HepG2 (cell line): Measurements from ENCODE around the gene SLC25A19. TPM values are rescaled to one million over a fixed set of nuclear protein-coding genes. Genes with fewer than 3 reads are reported as not detected.

ENCODE experiments used
- ATAC-seq: fragments of 200-7000 bp; cut with Tn5 transposase; 3 replicates; pipeline ENCODE4 v1.9.1; 2020; ENCODE audit warnings: mild to moderate bottlenecking, moderate library complexity
- BruUV-seq: library from RNA; stranded (reverse); fragments of 400-500 nt; replicated peaks from 2 replicates; lab custom pipeline; 2021; lab: Mats Ljungman, UMichigan
- CTCF ChIA-PET: fragments of 300-600 bp; formaldehyde crosslinking; extraction: SDS; loops from one replicate; lab custom pipeline; 2021; ENCODE audit warnings: low total read pairs, inconsistent platforms, low intra/inter-chr PET ratio; lab: Yijun Ruan, JAX
- POLR2A ChIA-PET: fragments of 350-600 bp; sonication (Branson Sonifier 250); formaldehyde crosslinking; loops from one replicate; lab custom pipeline; 2020; ENCODE audit warnings: antibody characterized with exemption, inconsistent platforms; lab: Yijun Ruan, JAX
- DNase-seq: peaks from one replicate; pipeline ENCODE4 v3.0.0-alpha.2; 2015; ENCODE audit warnings: low spot score
- FAIRE-seq: peaks from 3 replicates; lab custom pipeline; 2011; peaks lifted over from hg19 to GRCh38; lab: Jason Lieb, UNC
- H2AFZ ChIP-seq: one replicate; pipeline ENCODE4 v1.6.1; 2011; ENCODE audit warnings: low read length, inconsistent platforms
- H3K27ac ChIP-seq: fragments of 300-600 bp; 3 replicates; pipeline ENCODE4 v1.8.0; 2011; ENCODE audit warnings: mixed run types, mild to moderate bottlenecking, mixed read lengths, low read length, inconsistent platforms; ENCODE audit not compliant: insufficient read depth; ENCODE audit errors: extremely low read length
- H3K27me3 ChIP-seq, 2 experiments: fragments of 200-600 bp in 1 of 2; 2 replicates in 1 of 2; 3 replicates in 1 of 2; pipeline versions ENCODE4 v1.6.0 to v1.8.0; 2011; ENCODE audit warnings: low read length in 2 of 2, mild to moderate bottlenecking in 2 of 2, moderate library complexity in 2 of 2, inconsistent platforms in 1 of 2; ENCODE audit not compliant: insufficient read depth in 2 of 2, control insufficient read depth in 1 of 2
- H3K36me3 ChIP-seq, 2 experiments: fragments of 200-600 bp in 1 of 2; replicated peaks in 1 of 2; 2 replicates in 1 of 2; 3 replicates in 1 of 2; pipeline versions ENCODE4 v1.5.1 to v1.8.0; 2011; ENCODE audit warnings: low read length in 2 of 2, inconsistent platforms in 1 of 2; ENCODE audit not compliant: insufficient read depth in 2 of 2, control insufficient read depth in 1 of 2
- H3K4me1 ChIP-seq: 2 replicates; pipeline ENCODE4 v1.5.1; 2012; ENCODE audit warnings: low read length, inconsistent platforms; ENCODE audit not compliant: insufficient read depth
- H3K4me2 ChIP-seq: 2 replicates; pipeline ENCODE4 v1.6.0; 2011; ENCODE audit warnings: low read depth, low read length, inconsistent platforms
- H3K4me3 ChIP-seq, 3 experiments: fragments of 200-600 bp in 1 of 3; sonication (generic), shearing (Covaris generic) in 1 of 3; replicated peaks in 1 of 3; 2 replicates each; pipeline ENCODE4 v1.5.1; 2011 to 2016; ENCODE audit warnings: low read length in 3 of 3, inconsistent platforms in 2 of 3, low read depth in 2 of 3, mild to moderate bottlenecking in 2 of 3, control low read depth in 1 of 3, mixed read lengths in 1 of 3; ENCODE audit not compliant: insufficient read depth in 1 of 3
- H3K79me2 ChIP-seq: one replicate; pipeline ENCODE4 v1.6.1; 2011; ENCODE audit warnings: low read length, inconsistent platforms; ENCODE audit not compliant: insufficient read depth
- H3K9ac ChIP-seq: 2 replicates; pipeline ENCODE4 v1.6.0; 2011; ENCODE audit warnings: mild to moderate bottlenecking, low read depth, low read length, inconsistent platforms; ENCODE audit not compliant: insufficient read depth
- H3K9me3 ChIP-seq: 2 replicates; pipeline ENCODE4 v1.5.1; 2012; ENCODE audit warnings: mild to moderate bottlenecking, low read length
- H4K20me1 ChIP-seq: 2 replicates; pipeline ENCODE4 v1.6.0; 2011; ENCODE audit warnings: inconsistent platforms, mild to moderate bottlenecking, low read length, moderate library complexity; ENCODE audit not compliant: insufficient read depth
- CREB1 ChIP-seq, 2 experiments: fragments of 450-650 bp in 1 of 2; IDR thresholded peaks; 2 replicates each; pipeline ENCODE4 v1.6.1; 2016 to 2017; ENCODE audit warnings: control low read depth in 1 of 2, mild to moderate bottlenecking in 1 of 2, missing compliant biosample characterization in 1 of 2, missing genetic modification characterization in 1 of 2
- E2F2 ChIP-seq: sonication (generic); formaldehyde crosslinking; IDR thresholded peaks from 2 replicates; pipeline ENCODE4 v1.4.0; 2020; ENCODE audit warnings: missing genetic modification reagents, borderline replicate concordance
- HOXA5 ChIP-seq: sonication (generic); formaldehyde crosslinking; IDR thresholded peaks from 2 replicates; pipeline ENCODE4 v1.4.0; 2020; ENCODE audit warnings: missing genetic modification reagents
- KAT7 ChIP-seq: IDR thresholded peaks from 2 replicates; pipeline ENCODE4 v1.6.1; 2018; ENCODE audit warnings: borderline replicate concordance, missing compliant biosample characterization
- LCORL ChIP-seq, 2 experiments: fragments of 450-650 bp in 1 of 2; sonication (generic) in 1 of 2; formaldehyde crosslinking in 1 of 2; IDR thresholded peaks; 2 replicates each; pipeline versions ENCODE4 v1.5.0 to v1.6.1; 2017 to 2020; ENCODE audit warnings: antibody characterized with exemption in 1 of 2, missing genetic modification reagents in 1 of 2
- MZF1 ChIP-seq: sonication (generic); formaldehyde crosslinking; IDR thresholded peaks from 2 replicates; pipeline ENCODE4 v1.8.1; 2023; ENCODE audit warnings: mild to moderate bottlenecking, missing genetic modification reagents, borderline replicate concordance
- NKX3-1 ChIP-seq: sonication (generic); formaldehyde crosslinking; IDR thresholded peaks from 2 replicates; pipeline ENCODE4 v1.5.0; 2020; ENCODE audit warnings: missing genetic modification reagents
- SETDB1 ChIP-seq: sonication (generic); formaldehyde crosslinking; IDR thresholded peaks from 2 replicates; pipeline ENCODE4 v1.5.1; 2020; ENCODE audit warnings: missing genetic modification reagents, mild to moderate bottlenecking, borderline replicate concordance
- ZFX ChIP-seq: sonication (generic); formaldehyde crosslinking; IDR thresholded peaks from 2 replicates; pipeline ENCODE4 v1.4.0; 2020; ENCODE audit warnings: mild to moderate bottlenecking, low read depth, missing genetic modification reagents, moderate library complexity
- ZNF337 ChIP-seq: sonication (generic); formaldehyde crosslinking; IDR thresholded peaks from 2 replicates; pipeline ENCODE4 v1.5.1; 2020; ENCODE audit warnings: missing genetic modification reagents, low read depth, mild to moderate bottlenecking, borderline replicate concordance
- ZNF441 ChIP-seq: sonication (generic); formaldehyde crosslinking; IDR thresholded peaks from 2 replicates; pipeline ENCODE4 v1.7.0; 2021; ENCODE audit warnings: missing genetic modification reagents, borderline replicate concordance
- ZNF510 ChIP-seq: sonication (generic); formaldehyde crosslinking; IDR thresholded peaks from 2 replicates; pipeline ENCODE4 v1.4.0; 2020; ENCODE audit warnings: low read depth, mild to moderate bottlenecking, missing genetic modification reagents
- ZNF558 ChIP-seq: sonication (generic); formaldehyde crosslinking; IDR thresholded peaks from 2 replicates; pipeline ENCODE4 v1.9.0; 2022; ENCODE audit warnings: mild to moderate bottlenecking, missing genetic modification reagents, borderline replicate concordance
- ZNF7 ChIP-seq: IDR thresholded peaks from 2 replicates; pipeline ENCODE4 v1.6.1; 2016; ENCODE audit warnings: missing biosample characterization, missing genetic modification reagents
- WGBS: methylation state at CpG from one replicate; pipeline ENCODE4 v1.1.6; 2017; ENCODE audit warnings: low lambda C conversion rate; 5-methylcytosine and 5-hydroxymethylcytosine counted together
- in situ Hi-C: cut with HindIII; loops from 2 replicates; pipeline ENCODE4 v1.10.0; 2017; ENCODE audit warnings: low pct_unique_long_range_greater_than_20kb; ENCODE audit not compliant: extremely low pct_ligation_motif_present
- intact Hi-C: fragments of 100-400 bp; cut with micrococcal nuclease; formaldehyde crosslinking; loops from one replicate; pipeline ENCODE4 v1.10.0; 2022; ENCODE audit not compliant: unreplicated experiment
- polyA plus RNA-seq, 8 experiments: library from polyadenylated mRNA; depleted of rRNA in 3 of 8; stranded (reverse) in 7 of 8; unstranded in 1 of 8; fragments of >200 nt; fragmentation: Illumina TruSeq in 4 of 8; extraction: Trizol in 4 of 8; gene quantifications; 2 replicates each; pipeline versions ENCODE4 v1.2.1 to v1.2.3, GENCODE V29; 2011 to 2016; ENCODE audit warnings: low read depth in 4 of 8, missing spikeins in 1 of 8, mixed read lengths in 1 of 8; ENCODE audit not compliant: insufficient read depth in 1 of 8
- total RNA-seq, 5 experiments: library from RNA; depleted of rRNA; stranded (reverse); fragments of >200 nt; fragmentation: Illumina TruSeq; extraction: Trizol; gene quantifications; 2 replicates each; pipeline ENCODE4 v1.2.3, GENCODE V29; 2016; ENCODE audit warnings: low read depth in 1 of 5

The SLC25A19 gene
- total and polyA plus RNA-seq, 2 of the 13 experiments (the other 11 are each of a cell fraction or from before 2014, with no cell fraction given), result 24.4 to 41.4 TPM

DNA sequence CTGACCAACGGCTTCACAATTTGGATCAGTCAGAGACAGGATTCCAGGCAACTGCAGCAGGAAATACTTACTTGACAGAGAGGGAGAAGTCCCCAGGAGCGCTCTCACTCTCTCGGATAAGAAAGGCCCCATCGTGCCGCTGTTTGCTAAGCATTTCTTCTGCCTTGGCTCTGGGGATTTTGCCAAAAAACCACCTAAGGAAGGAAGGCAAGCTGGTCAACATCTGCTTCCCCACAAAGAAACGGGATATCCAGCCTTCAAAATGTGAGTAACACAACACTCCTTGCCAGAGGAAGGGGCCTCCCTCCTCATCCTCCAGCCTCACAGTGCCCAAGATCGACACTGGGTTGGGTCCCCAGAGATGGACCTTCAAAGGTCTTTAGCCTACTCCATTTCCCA lies 36.6 kb upstream of the SLC25A19 start:
- Histone ChIP-seq H3K36me3 (peaks cover 18 to 61% of the 10 kb centered on the region in 2 experiments), H4K20me1 (peaks cover 4% of the 10 kb centered on the region; the same call in 1 of the 2 replicates), H3K9me3 (no peaks in the 10 kb centered on the region), H3K27ac (peak overlapping the region; percentile 71), H3K4me3 (no peak overlapping the region), H3K4me1 (peaks cover 13% of the 10 kb centered on the region), H3K4me2 (no peak overlapping the region), H3K27me3 (no peaks in the 10 kb centered on the region), H2AFZ (no peak overlapping the region), H3K9ac (no peak overlapping the region), H3K79me2 (peaks cover 9% of the 10 kb centered on the region)
- POLR2A ChIA-PET, result interaction anchor here (1.1 to 1.6 kb wide), 2 partner anchors 68 to 80 kb away, joined by 4 to 6 read pairs; partner anchors contain the start of gene GRB2
- ATAC-seq, result no peak
- in situ Hi-C loops, result loop anchor here (5.0 kb wide), 1 partner anchor 66 kb away; no protein-coding TSS in a partner anchor
- WGBS, result 97% methylated on average over 7 of the region's 7 CpGs
- intact Hi-C loops, result no loop called here
- no peak for DNase-seq
- BruUV-seq, result no TSS peak
- no peak for FAIRE-seq
- 0 out of 2 replicates have a peak, but pooled peaks have one; percentile 35 for TF ChIP-seq ZNF558 (CRISPR knock-in tag)
- TF ChIP-seq CREB1 (IDR thresholded peaks at IDR 0.05), result no peak
- no peak for TF ChIP-seq CREB1 (CRISPR knock-in tag; IDR thresholded peaks at IDR 0.05)
- CTCF ChIA-PET, result no interaction called here

DNA sequence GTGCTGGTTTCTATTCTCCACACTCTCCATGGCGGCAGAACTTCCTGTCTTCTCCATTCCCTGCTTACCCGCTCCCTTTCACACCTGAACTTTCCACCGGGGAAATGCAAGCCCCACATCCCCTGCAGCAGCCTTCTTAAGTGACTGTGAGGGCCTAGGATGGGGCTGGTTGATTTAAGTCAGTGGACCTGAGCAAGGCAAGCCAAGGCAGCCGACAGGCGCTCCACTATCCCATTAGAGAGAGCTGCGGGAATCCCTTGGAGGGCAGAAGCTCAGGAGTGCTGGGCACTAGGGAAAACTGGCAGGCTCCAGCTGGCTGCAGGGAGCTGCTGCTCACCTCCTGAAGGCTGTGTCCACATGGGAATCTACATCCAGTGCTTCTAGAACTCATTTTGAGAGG lies 36.1 kb upstream of the SLC25A19 start:
- Histone ChIP-seq H3K79me2 (peaks cover 9% of the 10 kb centered on the region), H3K4me1 (peaks cover 13% of the 10 kb centered on the region), H3K36me3 (peaks cover 23 to 61% of the 10 kb centered on the region in 2 experiments), H3K4me3 (no peak overlapping the region), H2AFZ (no peak overlapping the region), H3K4me2 (no peak overlapping the region), H3K27ac (peak overlapping the region; percentile 71), H3K9me3 (no peaks in the 10 kb centered on the region), H3K27me3 (no peaks in the 10 kb centered on the region), H3K9ac (no peak overlapping the region), H4K20me1 (peaks cover 4% of the 10 kb centered on the region; the same call in 1 of the 2 replicates)
- ATAC-seq, result no peak
- ChIA-PET POLR2A (no interaction called here), CTCF (interaction anchor here (3.9 kb wide), 1 partner anchor 88 kb away, joined by 38 read pairs; no protein-coding TSS in a partner anchor)
- BruUV-seq, result no TSS peak
- WGBS, result 98% methylated on average over 6 of the region's 6 CpGs
- in situ Hi-C loops, result loop anchor here (5.0 kb wide), 1 partner anchor 67 kb away; no protein-coding TSS in a partner anchor
- no peak for FAIRE-seq
- intact Hi-C loops, result no loop called here
- DNase-seq, result no peak
- TF ChIP-seq ZNF510 (CRISPR knock-in tag) (no peak), MZF1 (no peak), ZNF7 (CRISPR knock-in tag) (no peak), LCORL (IDR thresholded peaks at IDR 0.05) (no peak), LCORL (CRISPR knock-in tag; IDR thresholded peaks at IDR 0.05) (no peak), ZNF337 (no peak), E2F2 (CRISPR knock-in tag) (no peak), KAT7 (CRISPR knock-in tag) (no peak), NKX3-1 (no peak), SETDB1 (CRISPR knock-in tag) (no peak), HOXA5 (CRISPR knock-in tag) (no peak), ZNF441 (no peak), ZFX (CRISPR knock-in tag) (no peak)
